Suprapubic skin (tissue), 4 donors: ENCODE results near the gene PALM2AKAP2.

Source experiments
- CTCF ChIP-seq, 2 donors: fragments of 200-600 bp in 1 of 2; fragments of 450-650 bp in 1 of 2; sonication (generic) in 1 of 2; IDR thresholded peaks; one replicate each; pipeline ENCODE4 v1.5.1; 2016 to 2019; ENCODE audit warnings: antibody characterized with exemption in 2 of 2, mild to moderate bottlenecking in 1 of 2, moderate library complexity in 1 of 2
- EP300 ChIP-seq: sonication (generic); formaldehyde crosslinking; IDR thresholded peaks from one replicate; pipeline ENCODE4 v1.6.1; 2017; ENCODE audit warnings: antibody characterized with exemption
- POLR2A ChIP-seq, 2 donors: fragments of 450-650 bp; IDR thresholded peaks; one replicate each; pipeline ENCODE4 v1.6.1; 2017; ENCODE audit warnings: antibody characterized with exemption in 2 of 2, mild to moderate bottlenecking in 2 of 2, moderate library complexity in 2 of 2
- POLR2AphosphoS5 ChIP-seq, 3 donors: sonication (generic); formaldehyde crosslinking; IDR thresholded peaks; one replicate each; pipeline ENCODE4 v1.6.1; 2017; ENCODE audit warnings: antibody characterized with exemption in 3 of 3

GRCh38 chr9:109789971-109790370 lies 10.0 kb downstream of the PALM2AKAP2 start:
- TF ChIP-seq CTCF (IDR thresholded peaks at IDR 0.05) (no peak), POLR2A (IDR thresholded peaks at IDR 0.05) (no peak), POLR2AphosphoS5 (IDR thresholded peaks at IDR 0.05) (no peak), EP300 (no peak)
